Calu3 (cell line): ENCODE measurements around the gene CLIP2. TPM values are rescaled to one million over a fixed set of nuclear protein-coding genes. Genes with fewer than 3 reads are reported as not detected.

Source experiments
- BruUV-seq: library from RNA; stranded (reverse); fragments of 400-500 nt; replicated peaks from 2 replicates; lab custom pipeline; 2021; lab: Mats Ljungman, UMichigan
- CTCF ChIA-PET: fragments of 300-600 bp; sonication (Branson Sonifier 250); formaldehyde crosslinking; loops from one replicate; lab custom pipeline; 2022; ENCODE audit warnings: antibody characterized with exemption; lab: Charles Lee
- DNase-seq: peaks from one replicate; pipeline ENCODE4 v3.0.0; 2022
- H3K27ac Mint-ChIP-seq: one replicate; pipeline ENCODE4 v1.8.0; 2022; ENCODE audit warnings: mixed read lengths; ENCODE audit not compliant: unreplicated experiment
- H3K27me3 Mint-ChIP-seq: one replicate; pipeline ENCODE4 v1.8.0; 2022; ENCODE audit warnings: mixed read lengths; ENCODE audit not compliant: unreplicated experiment
- H3K36me3 Mint-ChIP-seq: one replicate; pipeline ENCODE4 v1.8.0; 2022; ENCODE audit warnings: mild to moderate bottlenecking, moderate library complexity, mixed read lengths; ENCODE audit not compliant: insufficient read depth, unreplicated experiment
- H3K4me1 Mint-ChIP-seq: one replicate; pipeline ENCODE4 v1.8.0; 2022; ENCODE audit warnings: mild to moderate bottlenecking, low read depth, mixed read lengths; ENCODE audit not compliant: unreplicated experiment
- H3K4me3 Mint-ChIP-seq: one replicate; pipeline ENCODE4 v1.8.0; 2022; ENCODE audit warnings: mild to moderate bottlenecking, low read depth, moderate library complexity, mixed read lengths; ENCODE audit not compliant: unreplicated experiment
- H3K9me3 Mint-ChIP-seq: one replicate; pipeline ENCODE4 v1.8.0; 2022; ENCODE audit warnings: low read depth, mixed read lengths; ENCODE audit not compliant: unreplicated experiment
- intact Hi-C: fragments of 100-400 bp; cut with micrococcal nuclease; formaldehyde crosslinking; loops from one replicate; pipeline ENCODE4 v1.10.0; 2022; ENCODE audit not compliant: unreplicated experiment
- total RNA-seq: library from RNA; stranded (reverse); gene quantifications from 2 replicates; pipeline ENCODE4 v1.2.3, GENCODE V29; 2022
- TF ChIP-seq, protein P1 (sequence below): fragments of 200-600 bp; IDR thresholded peaks from one replicate; pipeline ENCODE4 v1.8.0; 2022; ENCODE audit warnings: antibody characterized with exemption; ENCODE audit not compliant: unreplicated experiment

CLIP2 gene
- total RNA-seq, 1 experiment from 2014 or later, result 22.4 TPM

DNA sequence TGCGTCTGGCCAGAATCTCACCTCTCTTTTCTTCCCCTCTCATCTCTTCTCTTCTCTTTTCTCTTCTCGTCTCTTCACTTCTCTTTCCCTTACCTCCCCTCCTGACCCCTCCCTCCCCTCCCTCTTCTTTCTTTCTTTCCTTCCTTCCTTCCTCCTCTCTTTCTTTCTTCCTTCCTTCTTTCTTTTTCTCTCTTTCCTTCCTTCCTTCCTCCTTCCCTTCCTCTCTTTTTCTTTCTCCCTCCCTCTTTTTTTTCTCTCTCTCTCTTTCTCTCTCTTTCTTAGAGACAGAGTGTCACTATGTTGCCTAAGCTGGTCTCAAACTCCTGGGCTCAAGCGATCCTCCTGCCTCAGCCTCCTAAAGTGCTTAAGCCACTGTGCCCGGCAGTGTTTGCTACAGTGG, 159.9 kb downstream of the CLIP2 start:
- no TSS peak for BruUV-seq
- intact Hi-C loops, result no loop called here
- Mint-ChIP-seq H3K36me3 (peaks cover 11% of the 10 kb centered on the region), H3K27me3 (peaks cover 13% of the 10 kb centered on the region), H3K27ac (no peak overlapping the region), H3K9me3 (no peaks in the 10 kb centered on the region), H3K4me1 (no peaks in the 10 kb centered on the region), H3K4me3 (no peak overlapping the region)
- CTCF ChIA-PET, result no interaction called here
- TF ChIP-seq, protein P1, sequence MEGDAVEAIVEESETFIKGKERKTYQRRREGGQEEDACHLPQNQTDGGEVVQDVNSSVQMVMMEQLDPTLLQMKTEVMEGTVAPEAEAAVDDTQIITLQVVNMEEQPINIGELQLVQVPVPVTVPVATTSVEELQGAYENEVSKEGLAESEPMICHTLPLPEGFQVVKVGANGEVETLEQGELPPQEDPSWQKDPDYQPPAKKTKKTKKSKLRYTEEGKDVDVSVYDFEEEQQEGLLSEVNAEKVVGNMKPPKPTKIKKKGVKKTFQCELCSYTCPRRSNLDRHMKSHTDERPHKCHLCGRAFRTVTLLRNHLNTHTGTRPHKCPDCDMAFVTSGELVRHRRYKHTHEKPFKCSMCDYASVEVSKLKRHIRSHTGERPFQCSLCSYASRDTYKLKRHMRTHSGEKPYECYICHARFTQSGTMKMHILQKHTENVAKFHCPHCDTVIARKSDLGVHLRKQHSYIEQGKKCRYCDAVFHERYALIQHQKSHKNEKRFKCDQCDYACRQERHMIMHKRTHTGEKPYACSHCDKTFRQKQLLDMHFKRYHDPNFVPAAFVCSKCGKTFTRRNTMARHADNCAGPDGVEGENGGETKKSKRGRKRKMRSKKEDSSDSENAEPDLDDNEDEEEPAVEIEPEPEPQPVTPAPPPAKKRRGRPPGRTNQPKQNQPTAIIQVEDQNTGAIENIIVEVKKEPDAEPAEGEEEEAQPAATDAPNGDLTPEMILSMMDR, result no peak
- DNase-seq, result no peak

DNA sequence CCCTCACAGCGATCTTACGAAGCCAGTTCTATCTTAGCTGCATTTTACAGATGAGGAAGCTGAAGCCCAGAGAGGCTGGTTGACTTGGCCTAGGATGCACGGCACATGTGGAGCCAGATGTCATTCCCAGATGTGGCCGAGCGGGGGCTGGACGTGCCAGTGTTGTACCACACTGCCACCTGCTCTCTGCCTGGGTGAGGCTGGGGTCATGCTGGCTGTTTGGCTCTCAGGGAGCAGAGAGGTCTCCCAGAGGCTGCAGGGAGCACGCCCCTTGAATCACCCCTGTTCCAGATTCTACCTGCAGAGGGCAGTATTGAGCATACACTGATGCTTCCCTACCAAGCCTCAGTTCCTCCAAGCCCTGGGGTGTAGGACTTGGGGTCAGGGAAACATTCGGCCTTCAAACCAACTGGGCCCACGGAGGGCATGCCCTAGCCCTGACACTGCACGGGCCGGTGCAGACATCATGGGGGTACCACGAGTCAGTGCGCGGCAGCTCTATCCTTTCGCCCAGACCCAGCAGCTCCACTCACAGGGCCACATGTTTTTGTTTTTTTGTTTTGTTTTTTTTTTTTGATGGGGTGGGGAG, 160.7 kb downstream of the CLIP2 start:
- CTCF ChIA-PET, result interaction anchor here (0.6 kb wide), 1 partner anchor 81 kb away, joined by 4 read pairs; no protein-coding TSS in a partner anchor
- H3K27me3 Mint-ChIP-seq, result peaks cover 13% of the 10 kb centered on the region
- H3K36me3 Mint-ChIP-seq, result peaks cover 18% of the 10 kb centered on the region
- DNase-seq, result peak; percentile 61
- no TSS peak for BruUV-seq
- intact Hi-C loops, result no loop called here
- H3K27ac Mint-ChIP-seq, result no peak overlapping the region
- H3K9me3 Mint-ChIP-seq, result no peaks in the 10 kb centered on the region
- TF ChIP-seq, protein P1, result peak; percentile 81
- H3K4me3 Mint-ChIP-seq, result no peak overlapping the region
- no peaks in the 10 kb centered on the region for H3K4me1 Mint-ChIP-seq

DNA sequence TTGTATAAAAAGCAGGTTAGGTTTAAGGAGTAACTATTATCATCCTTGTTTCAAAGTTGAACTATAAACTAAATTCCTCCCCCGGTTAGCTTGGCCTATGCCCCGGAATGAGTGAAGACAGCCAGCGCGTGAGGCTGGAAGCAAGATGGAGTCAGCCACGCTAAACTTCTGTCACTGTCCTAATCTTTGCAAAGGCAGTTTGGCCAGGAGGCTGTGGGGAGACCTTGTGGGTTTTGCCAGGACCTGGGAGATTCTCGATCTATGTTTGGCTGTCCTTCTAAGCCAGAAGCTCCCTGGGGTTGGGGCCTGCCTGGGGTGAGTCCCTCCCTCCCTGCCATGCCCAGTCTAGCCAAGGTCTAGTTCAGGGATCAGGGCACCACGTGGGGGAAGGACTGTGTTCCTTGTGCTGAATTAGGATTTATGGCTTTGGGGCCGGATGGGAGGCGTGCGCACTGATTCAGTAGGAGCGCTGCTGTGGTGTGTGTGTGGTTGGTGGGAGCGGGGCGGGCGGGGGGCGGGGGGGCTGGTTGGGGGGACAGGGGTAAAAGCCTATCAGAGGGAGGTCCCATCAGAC, 163.6 kb downstream of the CLIP2 start:
- H3K36me3 Mint-ChIP-seq, result peaks cover 24% of the 10 kb centered on the region
- CTCF ChIA-PET, result interaction anchor here (0.6 kb wide), 1 partner anchor 11 kb away, joined by 10 read pairs; no protein-coding TSS in a partner anchor
- H3K9me3 Mint-ChIP-seq, result no peaks in the 10 kb centered on the region
- peaks cover 13% of the 10 kb centered on the region for H3K27me3 Mint-ChIP-seq
- no peaks in the 10 kb centered on the region for H3K4me1 Mint-ChIP-seq
- no TSS peak for BruUV-seq
- DNase-seq, result no peak
- TF ChIP-seq, protein P1, result no peak
- peak overlapping the region; percentile 88 for H3K27ac Mint-ChIP-seq
- peak overlapping the region; percentile 70 for H3K4me3 Mint-ChIP-seq
- intact Hi-C loops, result no loop called here

DNA sequence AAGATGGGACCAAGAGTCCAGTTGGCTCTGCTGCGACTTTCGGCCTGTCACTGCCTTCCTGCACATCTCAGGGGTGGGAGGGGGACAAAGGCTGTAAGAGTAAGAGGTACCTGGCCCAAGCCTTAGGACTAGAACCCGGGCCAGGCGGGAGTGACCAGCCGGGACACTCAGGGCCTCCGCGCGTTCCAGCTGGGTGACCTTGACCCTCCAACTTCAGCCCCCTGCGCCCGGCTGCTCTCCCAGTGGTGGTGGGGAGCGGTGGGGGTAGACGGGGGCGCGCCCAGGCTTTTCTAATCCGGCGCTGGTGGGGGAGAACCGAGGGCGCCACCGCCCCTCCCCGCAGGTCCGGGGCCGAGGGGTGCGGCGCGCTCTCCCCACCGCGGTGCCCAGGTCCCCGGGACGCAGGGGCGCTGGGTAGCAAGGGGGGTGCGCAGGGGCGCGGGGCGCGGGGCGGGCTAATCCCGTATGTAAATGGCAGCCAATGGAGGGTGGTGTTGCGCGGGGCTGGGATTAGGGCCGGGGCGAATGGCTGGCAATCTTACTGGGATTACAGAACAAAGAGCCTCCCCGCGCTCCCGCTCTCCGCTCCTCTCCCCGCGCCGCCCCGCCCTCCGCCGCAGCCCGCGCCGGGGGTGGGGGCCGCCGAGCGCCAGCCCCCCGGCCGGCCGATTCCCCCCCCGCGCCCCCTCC, 164.3 kb downstream of the CLIP2 start, which contains the start of gene GTF2IRD1:
Gene GTF2IRD1, plus strand, starts transcription at position 585 of the 690 bp plus-strand sequence. CDS start 54,175 bp downstream, outside the sequence.
- TF ChIP-seq, protein P1, result no peak
- peak within 1 kb of the TSS; percentile 88 for H3K27ac Mint-ChIP-seq
- peak within 1 kb of the TSS; percentile 70 for H3K4me3 Mint-ChIP-seq
- peaks cover 13% of the 10 kb centered on the region for H3K27me3 Mint-ChIP-seq
- no peaks in the 10 kb centered on the region for H3K9me3 Mint-ChIP-seq
- CTCF ChIA-PET, result no interaction called here
- H3K4me1 Mint-ChIP-seq, result no peaks in the 10 kb centered on the region
- peaks cover 24% of the 10 kb centered on the region for H3K36me3 Mint-ChIP-seq
- peak; percentile 65 for DNase-seq
- intact Hi-C loops, result no loop called here
- no TSS peak for BruUV-seq
